Breast epithelium (tissue), 3 donors: ENCODE data around the gene ETAA1.

Experiments
- POLR2A ChIP-seq: fragments of 450-650 bp; IDR thresholded peaks from one replicate; pipeline ENCODE4 v1.6.1; 2016; ENCODE audit warnings: antibody characterized with exemption, mild to moderate bottlenecking, moderate library complexity
- TF ChIP-seq, protein P1 (sequence below), 3 donors: fragments of 450-650 bp; IDR thresholded peaks; one replicate each; pipeline ENCODE4 v1.5.1; 2016 to 2017; ENCODE audit warnings: antibody characterized with exemption in 3 of 3, mild to moderate bottlenecking in 3 of 3, moderate library complexity in 3 of 3

DNA sequence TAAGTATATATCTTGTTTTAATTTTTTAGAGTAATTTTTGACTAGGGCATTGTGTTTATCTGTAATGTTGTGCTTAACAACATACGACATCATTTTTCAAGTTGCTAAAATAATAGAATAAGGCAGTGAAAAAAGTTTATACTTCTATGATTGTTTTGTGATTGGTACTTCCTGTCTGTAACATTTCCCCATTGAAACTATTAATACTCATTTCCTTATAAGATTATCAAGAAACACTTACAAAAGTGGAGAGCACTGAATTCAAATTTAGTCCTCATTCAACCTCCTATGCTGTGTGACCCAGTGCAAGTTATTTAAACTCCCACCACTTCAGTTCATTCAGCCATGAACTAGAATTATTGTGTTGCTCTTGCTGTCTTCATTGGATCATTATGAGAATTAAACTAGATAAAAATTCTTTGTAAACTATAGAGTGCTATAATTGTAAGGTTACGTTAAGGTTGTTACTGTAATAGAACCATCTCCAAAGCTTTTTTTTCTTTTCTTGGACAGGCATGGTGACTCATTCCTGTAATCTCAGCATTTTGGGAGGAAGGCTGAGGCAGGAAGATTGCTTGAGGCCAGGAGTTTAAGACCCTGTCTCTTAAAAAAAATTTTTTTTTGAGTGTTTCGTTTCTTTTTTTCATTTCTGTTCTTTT is 2.8 kb downstream of the ETAA1 start:
- TF ChIP-seq, protein P1, sequence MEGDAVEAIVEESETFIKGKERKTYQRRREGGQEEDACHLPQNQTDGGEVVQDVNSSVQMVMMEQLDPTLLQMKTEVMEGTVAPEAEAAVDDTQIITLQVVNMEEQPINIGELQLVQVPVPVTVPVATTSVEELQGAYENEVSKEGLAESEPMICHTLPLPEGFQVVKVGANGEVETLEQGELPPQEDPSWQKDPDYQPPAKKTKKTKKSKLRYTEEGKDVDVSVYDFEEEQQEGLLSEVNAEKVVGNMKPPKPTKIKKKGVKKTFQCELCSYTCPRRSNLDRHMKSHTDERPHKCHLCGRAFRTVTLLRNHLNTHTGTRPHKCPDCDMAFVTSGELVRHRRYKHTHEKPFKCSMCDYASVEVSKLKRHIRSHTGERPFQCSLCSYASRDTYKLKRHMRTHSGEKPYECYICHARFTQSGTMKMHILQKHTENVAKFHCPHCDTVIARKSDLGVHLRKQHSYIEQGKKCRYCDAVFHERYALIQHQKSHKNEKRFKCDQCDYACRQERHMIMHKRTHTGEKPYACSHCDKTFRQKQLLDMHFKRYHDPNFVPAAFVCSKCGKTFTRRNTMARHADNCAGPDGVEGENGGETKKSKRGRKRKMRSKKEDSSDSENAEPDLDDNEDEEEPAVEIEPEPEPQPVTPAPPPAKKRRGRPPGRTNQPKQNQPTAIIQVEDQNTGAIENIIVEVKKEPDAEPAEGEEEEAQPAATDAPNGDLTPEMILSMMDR (IDR thresholded peaks at IDR 0.05) = no peak
- no peak for TF ChIP-seq POLR2A
